Measurements from ENCODE around the gene HOXA9. TPM values are rescaled to one million over a fixed set of nuclear protein-coding genes. Genes with fewer than 3 reads are reported as not detected.

The HOXA9 gene
- total and polyA plus RNA-seq, 2 of the 8 experiments (the other 6 are each of a cell fraction or from before 2014, with no cell fraction given) = not detected

GRCh38 chr7:27179503-27180430 lies 14.4 kb upstream of the HOXA9 start (continued):
- 0 out of 3 replicates have a peak, but pooled peaks of 1 of the 2 experiments have one; percentile 17 for TF ChIP-seq EP300 (IDR thresholded peaks at IDR 0.05; ENCODE audit: borderline replicate concordance in 1 of 2, low read depth in 2 of 2, low read length in 2 of 2)
- TF ChIP-seq SP2 (IDR thresholded peaks at IDR 0.05; ENCODE audit: low read length) = no peak
- TF ChIP-seq CREB1 (IDR thresholded peaks at IDR 0.05) = no peak
- TF ChIP-seq EGR1 (IDR thresholded peaks at IDR 0.05; ENCODE audit: borderline replicate concordance, low read depth, low read length) = no peak
- TF ChIP-seq TAF7 (optimal IDR thresholded peaks at IDR 0.05; ENCODE audit: borderline replicate concordance, low read depth, low read length) = no peak
- no peak for TF ChIP-seq BACH1 (IDR thresholded peaks at IDR 0.05; ENCODE audit: low read length)
- 0 out of 2 replicates have a peak, but pooled peaks have one; percentile 8 for TF ChIP-seq TEAD4 (IDR thresholded peaks at IDR 0.05; ENCODE audit: low read depth, low read length)
- no peak for TF ChIP-seq MAX (IDR thresholded peaks at IDR 0.05)
- TF ChIP-seq CTCF (IDR thresholded peaks at IDR 0.05; ENCODE audit: control extremely low read depth in 1 of 3, insufficient read depth in 1 of 3, low read depth in 1 of 3, low read length in 3 of 3) = peak; percentile 74 to 83 (median 80)
- TF ChIP-seq TCF12 (IDR thresholded peaks at IDR 0.05; ENCODE audit: low read depth, low read length) = peak; percentile 73; the same call in 1 of the 2 replicates
- TF ChIP-seq POLR2A (IDR thresholded peaks at IDR 0.05; ENCODE audit: control extremely low read depth in 1 of 2, low read depth in 2 of 2, low read length in 2 of 2) = no peak
- TF ChIP-seq SRF (IDR thresholded peaks at IDR 0.05; ENCODE audit: low read depth, low read length) = no peak
- TF ChIP-seq CHD1 (IDR thresholded peaks at IDR 0.05; ENCODE audit: low read depth, low read length) = no peak
- TF ChIP-seq RXRA (IDR thresholded peaks at IDR 0.05; ENCODE audit: insufficient read depth, low read depth, low read length) = no peak
- no peak for TF ChIP-seq ZNF274 (IDR thresholded peaks at IDR 0.05; ENCODE audit: borderline replicate concordance, extremely low read depth, low read length)
- no peak for TF ChIP-seq TBP (IDR thresholded peaks at IDR 0.05; ENCODE audit: low read depth, low read length)
- no peak for TF ChIP-seq ASH2L (IDR thresholded peaks at IDR 0.05; ENCODE audit: low read length)
- TF ChIP-seq BCL11A (IDR thresholded peaks at IDR 0.05; ENCODE audit: low read depth in 2 of 2, low read length in 2 of 2) = no peak
- peak; percentile 31 to 48; a peak in 3 of 4 replicates for TF ChIP-seq RAD21 (IDR thresholded peaks at IDR 0.05 in 1 of 2, conservative IDR thresholded peaks at IDR 0.05 in 1 of 2; ENCODE audit: low read depth in 2 of 2, low read length in 2 of 2)
- no peak for TF ChIP-seq CEBPB (IDR thresholded peaks at IDR 0.05; ENCODE audit: low read depth, low read length)
- no peak for TF ChIP-seq JUND (IDR thresholded peaks at IDR 0.05; ENCODE audit: low read length)
- TF ChIP-seq NANOG (IDR thresholded peaks at IDR 0.05; ENCODE audit: insufficient read depth, low read depth, low read length, poor library complexity, severe bottlenecking) = peak; percentile 2

All from H1 (cell line).